GM18526 (cell line): ENCODE results near the gene MAFB.

Experiments used
- POLR2A ChIP-seq: IDR thresholded peaks from 3 replicates; pipeline ENCODE4 v1.6.1; 2011; ENCODE audit not compliant: insufficient read length; ENCODE audit errors: extremely low read depth

MAFB gene

GRCh38 chr20:40678286-40678875 lies 10.7 kb downstream of the MAFB start:
- TF ChIP-seq POLR2A: no peak

GRCh38 chr20:40677343-40677924 lies 11.6 kb downstream of the MAFB start:
- no peak for TF ChIP-seq POLR2A

- TF ChIP-seq POLR2A: no peak
These were observed 12.4 kb downstream of the MAFB start for GRCh38 chr20:40676491-40677269.

- no peak for TF ChIP-seq POLR2A
These were observed 13.3 kb downstream of the MAFB start for GRCh38 chr20:40675599-40676221.

- TF ChIP-seq POLR2A: no peak
These were observed 15.6 kb downstream of the MAFB start for GRCh38 chr20:40673442-40673841.

GRCh38 chr20:40672095-40672494 lies 16.9 kb downstream of the MAFB start:
- no peak for TF ChIP-seq POLR2A

- TF ChIP-seq POLR2A: no peak
These were observed 18.8 kb downstream of the MAFB start for GRCh38 chr20:40670253-40670652.

GRCh38 chr20:40669692-40670091 lies 19.3 kb downstream of the MAFB start:
- no peak for TF ChIP-seq POLR2A

- no peak for TF ChIP-seq POLR2A
These were observed 20.4 kb downstream of the MAFB start for GRCh38 chr20:40668449-40669228.

- TF ChIP-seq POLR2A: no peak
These were observed 21.5 kb downstream of the MAFB start for GRCh38 chr20:40667503-40667902.

GRCh38 chr20:40666336-40666735 lies 22.7 kb downstream of the MAFB start:
- no peak for TF ChIP-seq POLR2A

GRCh38 chr20:40664891-40665290 lies 24.1 kb downstream of the MAFB start:
- TF ChIP-seq POLR2A: no peak

GRCh38 chr20:40663991-40664880 lies 24.8 kb downstream of the MAFB start:
- no peak for TF ChIP-seq POLR2A

GRCh38 chr20:40663304-40663790 lies 25.7 kb downstream of the MAFB start:
- TF ChIP-seq POLR2A: no peak

- no peak for TF ChIP-seq POLR2A
These were observed 29.5 kb downstream of the MAFB start for GRCh38 chr20:40659567-40659966.

GRCh38 chr20:40658509-40658908 lies 30.5 kb downstream of the MAFB start:
- no peak for TF ChIP-seq POLR2A
